K562 (cell line): Measurements from ENCODE around the gene TMEM168. TPM values are rescaled to one million over a fixed set of nuclear protein-coding genes. Genes with fewer than 3 reads are reported as not detected.

ENCODE experiments used
- ATAC-seq: fragments of 200-7000 bp; cut with Tn5 transposase; 3 replicates; pipeline ENCODE4 v1.9.1; 2020; ENCODE audit warnings: moderate library complexity
- BruUV-seq: library from RNA; stranded (reverse); fragments of 400-500 nt; replicated peaks from 2 replicates; lab custom pipeline; 2021; lab: Mats Ljungman, UMichigan
- CTCF ChIA-PET: fragments of 300-600 bp; formaldehyde crosslinking; extraction: SDS; loops from one replicate; lab custom pipeline; 2021; ENCODE audit warnings: low intra/inter-chr PET ratio; lab: Yijun Ruan, JAX
- POLR2A ChIA-PET: fragments of 300-600, 350-650 bp; sonication (Branson Sonifier 250); formaldehyde crosslinking; extraction: SDS; loops from one replicate; lab custom pipeline; 2021; ENCODE audit warnings: antibody characterized with exemption, inconsistent platforms; lab: Yijun Ruan, JAX
- DNase-seq, 4 experiments: peaks; one replicate each; pipeline versions ENCODE4 v3.0.0 to v3.0.0-alpha.2; 2011 to 2018; ENCODE audit warnings: low spot score in 3 of 4, mixed read lengths in 3 of 4; ENCODE audit errors: extremely low read depth in 1 of 4
- FAIRE-seq: peaks from 2 replicates; lab custom pipeline; 2011; peaks lifted over from hg19 to GRCh38; lab: Jason Lieb, UNC
- H2AFZ ChIP-seq: 2 replicates; pipeline ENCODE4 v1.6.0; 2011; ENCODE audit warnings: low read depth, low read length, control low read depth, inconsistent platforms
- H3K27ac ChIP-seq: fragments of 200-600 bp; 3 replicates; pipeline ENCODE4 v1.8.0; 2011; ENCODE audit warnings: low read depth, mild to moderate bottlenecking, control low read depth, inconsistent platforms, low read length, moderate library complexity, mixed read lengths; ENCODE audit errors: extremely low read depth
- H3K27me3 ChIP-seq, 2 experiments: fragments of 300-600 bp in 1 of 2; 2 replicates in 1 of 2; 3 replicates in 1 of 2; pipeline versions ENCODE4 v1.6.0 to v1.8.0; 2011; ENCODE audit warnings: inconsistent platforms in 2 of 2, low read length in 2 of 2, mild to moderate bottlenecking in 1 of 2, mixed read lengths in 1 of 2, moderate library complexity in 1 of 2; ENCODE audit not compliant: control insufficient read depth in 2 of 2, insufficient read depth in 2 of 2
- H3K36me3 ChIP-seq: fragments of 300-600 bp; 3 replicates; pipeline ENCODE4 v1.8.0; 2011; ENCODE audit warnings: mild to moderate bottlenecking, low read length, inconsistent platforms; ENCODE audit not compliant: control insufficient read depth, insufficient read depth
- H3K4me1 ChIP-seq, 2 experiments: fragments of 200-600 bp in 1 of 2; replicated peaks in 1 of 2; 2 replicates in 1 of 2; 3 replicates in 1 of 2; pipeline versions ENCODE4 v1.5.1 to v1.8.0; 2011; ENCODE audit warnings: inconsistent platforms in 2 of 2, low read length in 2 of 2, mild to moderate bottlenecking in 1 of 2, mixed read lengths in 1 of 2, moderate library complexity in 1 of 2; ENCODE audit not compliant: control insufficient read depth in 2 of 2, insufficient read depth in 2 of 2
- H3K4me2 ChIP-seq: 2 replicates; pipeline ENCODE4 v1.6.1; 2011; ENCODE audit warnings: low read length, control low read depth, inconsistent platforms, mixed read lengths; ENCODE audit not compliant: insufficient read depth
- H3K4me3 ChIP-seq: fragments of 200-600 bp; sonication (generic), shearing (Covaris generic); 2 replicates; pipeline ENCODE4 v1.5.1; 2016; ENCODE audit warnings: control low read depth, inconsistent platforms
- H3K79me2 ChIP-seq: fragments of 200-600 bp; 3 replicates; pipeline ENCODE4 v1.8.0; 2011; ENCODE audit warnings: low read length, inconsistent platforms; ENCODE audit not compliant: control insufficient read depth, insufficient read depth
- H3K9ac ChIP-seq, 2 experiments: 2 replicates each; pipeline versions ENCODE4 v1.6.0 to v1.6.1; 2011; ENCODE audit warnings: low read depth in 2 of 2, low read length in 2 of 2, control low read depth in 1 of 2, inconsistent platforms in 1 of 2, mild to moderate bottlenecking in 1 of 2, mixed read lengths in 1 of 2; ENCODE audit not compliant: insufficient read depth in 1 of 2
- H3K9me1 ChIP-seq: one replicate; pipeline ENCODE4 v1.6.0; 2011; ENCODE audit warnings: inconsistent platforms, mild to moderate bottlenecking, low read length, moderate library complexity; ENCODE audit not compliant: control insufficient read depth, insufficient read depth
- H3K9me3 ChIP-seq: replicated peaks from 2 replicates; pipeline ENCODE4 v1.5.1; 2011; ENCODE audit warnings: low read depth, low read length, inconsistent platforms; ENCODE audit not compliant: control insufficient read depth, insufficient read depth
- H4K20me1 ChIP-seq: replicated peaks from 2 replicates; pipeline ENCODE4 v1.6.1; 2011; ENCODE audit warnings: low read length, inconsistent platforms, mixed read lengths; ENCODE audit not compliant: control insufficient read depth, insufficient read depth
- CBFA2T3 ChIP-seq: fragments of 450-650 bp; IDR thresholded peaks from 2 replicates; pipeline ENCODE4 v1.6.1; 2017
- CHD1 ChIP-seq: fragments of 200-600 bp; sonication (generic); IDR thresholded peaks from one replicate; pipeline ENCODE4 v1.6.1; 2012; ENCODE audit warnings: mild to moderate bottlenecking, moderate library complexity, low read length, inconsistent platforms
- EZH2 ChIP-seq: IDR thresholded peaks from 2 replicates; pipeline ENCODE4 v1.6.1; 2012; ENCODE audit warnings: low read depth, mild to moderate bottlenecking, inconsistent platforms, low read length, borderline replicate concordance
- NR2C2 ChIP-seq, 2 experiments: fragments of 200-800 bp in 1 of 2; sonication (Bioruptor generic) in 1 of 2; sonication (generic) in 1 of 2; formaldehyde crosslinking in 1 of 2; IDR thresholded peaks; 2 replicates each; pipeline versions ENCODE4 v1.6.1 to v1.8.0; 2016 to 2022; ENCODE audit warnings: mild to moderate bottlenecking in 1 of 2, missing compliant biosample characterization in 1 of 2, missing genetic modification characterization in 1 of 2, missing genetic modification reagents in 1 of 2
- PURB ChIP-seq: sonication (generic); formaldehyde crosslinking; IDR thresholded peaks from 2 replicates; pipeline ENCODE4 v1.9.0; 2021; ENCODE audit warnings: low read depth, mild to moderate bottlenecking, missing genetic modification reagents
- SP2 ChIP-seq: IDR thresholded peaks from 2 replicates; pipeline ENCODE4 v1.6.1; 2011; ENCODE audit warnings: mild to moderate bottlenecking, low read depth, low read length, moderate library complexity; ENCODE audit not compliant: poor library complexity, severe bottlenecking; ENCODE audit errors: extremely low read depth
- TAF15 ChIP-seq: fragments of 200-400 bp; formaldehyde crosslinking; IDR thresholded peaks from 2 replicates; pipeline ENCODE4 v1.6.1; 2017; ENCODE audit warnings: mild to moderate bottlenecking, low read depth, low read length, moderate library complexity
- TBL1XR1 ChIP-seq, 2 experiments: IDR thresholded peaks; 2 replicates each; pipeline ENCODE4 v1.6.1; 2012; ENCODE audit warnings: improper control_type of control experiment in 2 of 2, low read length in 2 of 2, mild to moderate bottlenecking in 1 of 2
- WGBS: fragments of 100-300 bp; shearing (Covaris generic); methylation state at CpG from one replicate; pipeline ENCODE4 v1.1.6; 2016; ENCODE audit warnings: low coverage, mixed read lengths; ENCODE audit not compliant: insufficient coverage; ENCODE audit errors: missing lambda C conversion rate; 5-methylcytosine and 5-hydroxymethylcytosine counted together
- in situ Hi-C: fragments of 300-500 bp; cut with MboI; formaldehyde crosslinking; loops from 4 replicates; pipeline ENCODE4 v1.15.0; 2018; ENCODE audit warnings: inconsistent platforms, mixed read lengths
- intact Hi-C: fragments of 100-400 bp; cut with micrococcal nuclease; formaldehyde crosslinking; loops from 2 replicates; pipeline ENCODE4 v1.14.2; 2022
- polyA plus RNA-seq, 8 experiments: library from polyadenylated mRNA; depleted of rRNA in 4 of 8; stranded (reverse) in 5 of 8; unstranded in 3 of 8; fragments of >200 nt; fragmentation: Nextera tagmentation in 2 of 8; fragmentation: Illumina TruSeq in 1 of 8; extraction: Ambion mirVana in 2 of 8; extraction: Trizol in 1 of 8; gene quantifications; 2 replicates each; pipeline versions ENCODE4 v1.2.1 to v1.2.3, GENCODE V29; 2011 to 2014; ENCODE audit warnings: inconsistent platforms in 1 of 8, missing spikeins in 1 of 8
- total RNA-seq, 7 experiments: library from RNA; depleted of rRNA in 6 of 7; stranded (reverse); fragments of >200 nt in 6 of 7; fragmentation: Illumina TruSeq in 2 of 7; extraction: Trizol in 2 of 7; gene quantifications; 2 replicates each; pipeline versions ENCODE4 v1.2.1 to v1.2.3, GENCODE V29; 2011 to 2021; ENCODE audit warnings: low replicate concordance in 1 of 7
- TF ChIP-seq, protein P1 (sequence below): fragments of 450-650 bp; IDR thresholded peaks from 2 replicates; pipeline ENCODE4 v1.6.1; 2018; ENCODE audit not compliant: partially characterized antibody

TMEM168 gene
- total and polyA plus RNA-seq, 9 of the 15 experiments (the other 6 are each of a cell fraction or from before 2014, with no cell fraction given), result 19.7 to 50.7 (median 25.4) TPM

DNA sequence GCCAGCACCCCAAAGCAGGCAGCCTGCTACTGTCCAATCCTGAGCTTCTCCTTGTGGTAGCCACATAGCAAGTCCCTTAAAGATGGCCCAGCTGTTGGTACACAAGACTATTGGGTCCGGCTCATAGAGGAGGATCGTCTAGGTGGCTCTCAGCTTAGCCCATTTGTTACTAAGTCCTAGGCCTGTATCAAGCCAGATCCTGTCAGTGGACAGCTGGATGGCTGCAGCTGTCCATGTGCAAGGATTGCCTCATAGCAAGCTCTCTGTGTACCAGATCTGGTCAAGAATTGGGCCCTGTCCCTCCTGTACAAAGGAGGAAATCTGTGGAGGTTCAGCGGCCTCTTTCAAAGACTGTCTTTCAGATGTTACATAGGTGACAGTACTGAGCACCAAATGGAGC is 12.2 kb upstream of the TMEM168 start:
- in situ Hi-C loops (no loop called here), intact Hi-C loops (no loop called here)
- Histone ChIP-seq H3K9ac (no peak overlapping the region), H3K4me3 (no peak overlapping the region), H3K79me2 (no peaks in the 10 kb centered on the region), H3K27me3 (no peaks in the 10 kb centered on the region), H2AFZ (no peak overlapping the region), H3K4me2 (no peak overlapping the region), H3K4me1 (peaks cover 0 to 6% of the 10 kb centered on the region in 2 experiments; a peak in 3 of 5 replicates), H3K27ac (no peak overlapping the region), H3K9me3 (no peaks in the 10 kb centered on the region), H3K36me3 (no peaks in the 10 kb centered on the region), H4K20me1 (no peaks in the 10 kb centered on the region), H3K9me1 (no peaks in the 10 kb centered on the region)
- DNase-seq (no peak), ATAC-seq (no peak), FAIRE-seq (no peak)
- POLR2A ChIA-PET, result interaction anchor here (0.6 to 1.0 kb wide), 2 partner anchors 13 to 61 kb away, joined by 4 read pairs; no protein-coding TSS in a partner anchor
- WGBS, result 16% methylated on average over 3 of the region's 3 CpGs
- BruUV-seq, result no TSS peak
- CTCF ChIA-PET, result no interaction called here
- TF ChIP-seq CHD1 (no peak), NR2C2 (CRISPR knock-in tag; IDR thresholded peaks at IDR 0.05) (no peak), NR2C2 (tag; IDR thresholded peaks at IDR 0.05) (no peak), SP2 (no peak), TAF15 (no peak)

GRCh38 chr7:112800486-112800885 is 10.3 kb upstream of the TMEM168 start:
- Histone ChIP-seq H3K36me3 (no peaks in the 10 kb centered on the region), H3K9ac (no peak overlapping the region), H2AFZ (no peak overlapping the region), H3K79me2 (no peaks in the 10 kb centered on the region), H3K9me1 (no peaks in the 10 kb centered on the region), H3K27ac (no peak overlapping the region), H3K9me3 (no peaks in the 10 kb centered on the region), H4K20me1 (no peaks in the 10 kb centered on the region), H3K4me1 (peaks cover 0 to 6% of the 10 kb centered on the region in 2 experiments; a peak in 3 of 5 replicates), H3K4me3 (no peak overlapping the region), H3K4me2 (no peak overlapping the region), H3K27me3 (no peaks in the 10 kb centered on the region)
- ATAC-seq (peak; percentile 19; the same call in 2 of the 3 replicates), DNase-seq (no peak), FAIRE-seq (no peak)
- intact Hi-C loops, result no loop called here
- 18% methylated on average over 2 of the region's 2 CpGs for WGBS
- TF ChIP-seq EZH2 (no peak), PURB (CRISPR knock-in tag) (no peak), CBFA2T3 (peak; percentile 25; the same call in 1 of the 2 replicates), TBL1XR1 (IDR thresholded peaks at IDR 0.05; ENCODE audit: low read length in 2 of 2) (no peak)
- TF ChIP-seq, protein P1, sequence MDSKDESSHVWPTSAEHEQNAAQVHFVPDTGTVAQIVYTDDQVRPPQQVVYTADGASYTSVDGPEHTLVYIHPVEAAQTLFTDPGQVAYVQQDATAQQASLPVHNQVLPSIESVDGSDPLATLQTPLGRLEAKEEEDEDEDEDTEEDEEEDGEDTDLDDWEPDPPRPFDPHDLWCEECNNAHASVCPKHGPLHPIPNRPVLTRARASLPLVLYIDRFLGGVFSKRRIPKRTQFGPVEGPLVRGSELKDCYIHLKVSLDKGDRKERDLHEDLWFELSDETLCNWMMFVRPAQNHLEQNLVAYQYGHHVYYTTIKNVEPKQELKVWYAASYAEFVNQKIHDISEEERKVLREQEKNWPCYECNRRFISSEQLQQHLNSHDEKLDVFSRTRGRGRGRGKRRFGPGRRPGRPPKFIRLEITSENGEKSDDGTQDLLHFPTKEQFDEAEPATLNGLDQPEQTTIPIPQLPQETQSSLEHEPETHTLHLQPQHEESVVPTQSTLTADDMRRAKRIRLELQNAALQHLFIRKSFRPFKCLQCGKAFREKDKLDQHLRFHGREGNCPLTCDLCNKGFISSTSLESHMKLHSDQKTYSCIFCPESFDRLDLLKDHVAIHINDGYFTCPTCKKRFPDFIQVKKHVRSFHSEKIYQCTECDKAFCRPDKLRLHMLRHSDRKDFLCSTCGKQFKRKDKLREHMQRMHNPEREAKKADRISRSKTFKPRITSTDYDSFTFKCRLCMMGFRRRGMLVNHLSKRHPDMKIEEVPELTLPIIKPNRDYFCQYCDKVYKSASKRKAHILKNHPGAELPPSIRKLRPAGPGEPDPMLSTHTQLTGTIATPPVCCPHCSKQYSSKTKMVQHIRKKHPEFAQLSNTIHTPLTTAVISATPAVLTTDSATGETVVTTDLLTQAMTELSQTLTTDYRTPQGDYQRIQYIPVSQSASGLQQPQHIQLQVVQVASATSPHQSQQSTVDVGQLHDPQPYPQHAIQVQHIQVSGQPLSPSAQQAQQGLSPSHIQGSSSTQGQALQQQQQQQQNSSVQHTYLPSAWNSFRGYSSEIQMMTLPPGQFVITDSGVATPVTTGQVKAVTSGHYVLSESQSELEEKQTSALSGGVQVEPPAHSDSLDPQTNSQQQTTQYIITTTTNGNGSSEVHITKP, result peak; percentile 89
- in situ Hi-C loops, result no loop called here
- POLR2A ChIA-PET, result interaction anchor here (1.2 kb wide), 1 partner anchor 11 kb away, joined by 3 read pairs; the partner anchor contains the start of gene TMEM168
- BruUV-seq, result no TSS peak
- CTCF ChIA-PET, result no interaction called here
